GM18867 (cell line): ENCODE data around the gene VEGFD.
A peak's percentile ranks its signal among the peaks of the same experiment; 100 is the strongest.
"Not testable (repeated sequence)": the region's sequence is repeated elsewhere in the genome, so short reads cannot be mapped to it uniquely, and the experiment has no call there.

ENCODE experiments used
- ATAC-seq: cut with Tn5 transposase; IDR thresholded peaks from one replicate; pipeline ENCODE4 v1.9.1; 2021; ENCODE audit warnings: mild to moderate bottlenecking, moderate library complexity; ENCODE audit not compliant: unreplicated experiment

Gene VEGFD

GRCh38 chrX:15314472-15314871 is 69.7 kb downstream of the VEGFD start:
- ATAC-seq = no peak

- ATAC-seq = no peak
These were observed 73.1 kb downstream of the VEGFD start for GRCh38 chrX:15311119-15311518.

- ATAC-seq = no peak
These were observed 74.1 kb downstream of the VEGFD start for GRCh38 chrX:15310117-15310516.

GRCh38 chrX:15305899-15306298 is 78.3 kb downstream of the VEGFD start:
- ATAC-seq = not testable (repeated sequence)

GRCh38 chrX:15301924-15302323 is 82.3 kb downstream of the VEGFD start:
- ATAC-seq = peak; percentile 61

GRCh38 chrX:15299941-15300851 is 84.0 kb downstream of the VEGFD start:
- ATAC-seq = no peak

GRCh38 chrX:15298780-15299179 is 85.4 kb downstream of the VEGFD start:
- ATAC-seq = no peak

GRCh38 chrX:15298201-15298600 is 86.0 kb downstream of the VEGFD start:
- ATAC-seq = no peak
